Stimulated activated CD8-positive, alpha-beta memory T cell treated with anti-CD3 and anti-CD28 coated beads, Interleukin-4, amount 100 ng/mL, for 24 hours (primary cell): ENCODE results near the gene MBD3L5.
"Not testable (repeated sequence)": the region's sequence is repeated elsewhere in the genome, so short reads cannot be mapped to it uniquely, and the experiment has no call there.

Experiments
- DNase-seq: peaks from one replicate; pipeline ENCODE4 v3.0.0-alpha.2; 2020; ENCODE audit warnings: low read depth

Gene MBD3L5

DNA sequence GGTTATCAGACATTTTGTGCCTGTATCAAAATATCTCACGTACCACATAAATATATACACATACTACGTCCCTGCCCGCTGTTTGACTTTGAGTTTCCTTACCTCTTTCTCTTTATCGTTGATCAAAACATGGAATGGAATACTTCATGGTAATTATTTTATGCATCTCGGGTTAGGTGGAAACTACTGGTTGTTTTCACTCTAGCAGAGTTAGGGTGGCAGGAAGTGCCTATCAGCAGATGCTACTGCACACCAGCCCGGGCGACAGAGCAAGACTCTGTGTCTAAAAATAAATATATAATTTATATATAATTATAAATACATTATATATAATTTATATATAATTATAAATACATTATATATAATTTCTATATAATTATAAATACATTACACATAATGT lies 22.5 kb downstream of the MBD3L5 start:
- not testable (repeated sequence) for DNase-seq

DNA sequence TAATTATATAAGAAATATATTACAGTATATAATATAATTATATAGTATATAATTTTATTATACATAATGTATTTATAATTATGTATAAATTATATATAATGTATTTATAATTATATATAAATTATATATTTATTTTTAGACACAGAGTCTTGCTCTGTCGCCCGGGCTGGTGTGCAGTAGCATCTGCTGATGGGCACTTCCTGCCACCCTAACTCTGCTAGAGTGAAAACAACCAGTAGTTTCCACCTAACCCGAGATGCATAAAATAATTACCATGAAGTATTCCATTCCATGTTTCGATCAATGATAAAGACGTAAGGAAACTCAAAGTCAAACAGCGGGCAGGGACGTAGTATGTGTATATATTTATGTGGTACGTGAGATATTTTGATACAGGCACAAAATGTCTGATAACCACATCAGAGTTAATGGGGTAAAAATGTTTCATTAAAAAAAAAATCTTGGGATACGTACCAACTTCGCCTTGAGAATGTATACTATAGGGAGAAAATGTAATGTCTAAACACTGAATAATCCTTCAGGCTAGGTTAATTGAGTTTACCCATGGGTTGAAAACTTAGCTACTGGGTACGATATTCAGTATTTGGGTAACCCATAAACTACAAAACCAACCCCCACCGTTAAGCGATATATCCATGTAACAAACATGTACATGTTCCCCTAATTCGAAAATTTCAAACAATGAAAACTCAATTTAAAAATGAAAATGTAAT lies 24.4 kb downstream of the MBD3L5 start:
- not testable (repeated sequence) for DNase-seq

- not testable (repeated sequence) for DNase-seq
These were observed 25.3 kb downstream of the MBD3L5 start for GRCh38 chr19:7055679-7056078.

DNA sequence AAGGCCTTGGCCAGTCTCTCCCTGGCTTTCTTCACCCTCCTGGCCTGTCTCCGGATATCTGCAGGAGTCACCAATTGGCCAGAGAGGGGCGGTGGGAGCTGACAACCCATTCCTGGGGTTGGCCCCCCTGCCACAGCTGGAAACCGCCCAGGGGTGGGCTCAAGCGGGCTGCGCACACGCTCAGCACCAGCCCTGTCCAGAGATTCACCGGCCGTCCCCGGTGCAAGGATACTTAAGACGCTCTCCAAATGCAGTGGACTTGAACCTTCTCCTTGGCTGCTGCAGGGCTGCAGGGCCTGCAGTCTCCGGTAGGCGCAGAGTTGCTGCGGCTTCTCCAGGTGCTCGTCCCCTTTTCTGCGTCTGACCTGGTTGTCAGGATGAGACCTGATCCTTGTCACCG lies 26.0 kb downstream of the MBD3L5 start:
- DNase-seq: not testable (repeated sequence)

- not testable (repeated sequence) for DNase-seq
These were observed 28.2 kb downstream of the MBD3L5 start, which contains the start of gene MBD3L3 for GRCh38 chr19:7058576-7058975. Gene MBD3L3, minus strand, starts transcription at chr19:7058676. Its CDS starts 71 bp downstream, at chr19:7058605.

GRCh38 chr19:7059977-7060376 lies 29.6 kb downstream of the MBD3L5 start:
- not testable (repeated sequence) for DNase-seq

GRCh38 chr19:7063339-7063738 lies 33.0 kb downstream of the MBD3L5 start:
- DNase-seq: no peak

- no peak for DNase-seq
These were observed 33.5 kb downstream of the MBD3L5 start for GRCh38 chr19:7063764-7064418.

DNA sequence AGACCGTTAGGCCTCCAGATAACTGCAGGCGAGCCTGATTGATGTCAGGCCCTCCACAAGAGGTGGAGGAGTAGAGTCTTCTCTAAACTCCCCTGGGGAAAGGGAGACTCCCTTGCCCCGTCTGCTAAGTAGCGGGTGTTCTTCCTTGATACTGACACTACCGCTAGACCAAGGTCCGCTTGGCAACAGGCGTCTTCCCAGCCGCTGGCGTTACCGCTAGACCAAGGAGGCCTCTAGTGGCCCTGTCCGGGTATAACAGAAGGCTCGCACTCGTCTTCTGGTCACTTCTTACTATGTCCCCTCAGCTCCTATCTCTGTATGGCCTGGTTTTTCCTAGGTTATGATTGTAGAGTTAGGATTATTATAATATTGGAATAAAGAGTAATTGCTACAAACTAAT lies 36.7 kb downstream of the MBD3L5 start:
- DNase-seq: not testable (repeated sequence)

DNA sequence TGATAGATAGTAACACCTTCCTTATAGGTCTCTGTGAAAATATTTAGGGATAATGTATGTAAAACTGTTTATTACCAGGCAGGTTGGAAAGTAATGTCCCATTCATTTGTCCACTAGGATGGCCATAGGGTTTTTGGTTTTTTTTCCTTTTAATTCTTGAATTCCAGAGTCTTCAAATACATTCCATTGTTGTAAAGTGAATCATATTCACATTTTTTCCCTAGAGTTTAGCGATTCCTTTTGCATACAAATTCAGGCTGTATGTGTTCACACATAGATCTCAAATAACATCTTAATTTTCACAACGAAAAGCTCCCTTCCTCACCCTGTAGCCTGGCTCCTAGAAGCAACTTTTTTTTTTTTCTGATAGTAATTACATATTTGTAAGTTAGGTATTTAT lies 37.3 kb downstream of the MBD3L5 start:
- DNase-seq: no peak

- no peak for DNase-seq
These were observed 38.2 kb downstream of the MBD3L5 start for GRCh38 chr19:7068599-7068998.

- peak; percentile 98 for DNase-seq
These were observed 38.9 kb downstream of the MBD3L5 start, which contains the start of gene ZNF557 for GRCh38 chr19:7069042-7069903. Gene ZNF557, plus strand, starts transcription at chr19:7069703. Its CDS starts 5,372 bp downstream, at chr19:7075075.

- DNase-seq: no peak
These were observed 39.5 kb downstream of the MBD3L5 start for GRCh38 chr19:7069904-7070226.

DNA sequence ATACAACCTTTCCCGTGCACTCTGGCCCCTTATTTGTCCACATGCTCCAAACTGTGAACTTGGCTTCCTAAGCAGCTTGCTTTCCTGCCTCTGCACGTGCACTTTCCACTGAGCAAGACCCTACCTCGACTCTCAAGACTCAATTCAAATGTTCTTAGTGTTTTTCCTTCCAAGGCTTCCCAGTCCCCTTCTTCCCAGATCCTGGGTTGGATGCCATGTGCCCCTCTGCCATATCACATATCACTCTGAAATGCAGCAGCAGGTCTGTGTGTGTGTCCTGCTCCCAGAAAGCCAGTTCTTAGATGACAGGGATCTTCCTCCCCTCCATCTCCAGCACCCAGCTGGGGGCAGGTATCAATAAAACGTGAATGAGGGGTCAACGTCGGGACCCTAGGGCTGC lies 42.2 kb downstream of the MBD3L5 start:
- no peak for DNase-seq

DNA sequence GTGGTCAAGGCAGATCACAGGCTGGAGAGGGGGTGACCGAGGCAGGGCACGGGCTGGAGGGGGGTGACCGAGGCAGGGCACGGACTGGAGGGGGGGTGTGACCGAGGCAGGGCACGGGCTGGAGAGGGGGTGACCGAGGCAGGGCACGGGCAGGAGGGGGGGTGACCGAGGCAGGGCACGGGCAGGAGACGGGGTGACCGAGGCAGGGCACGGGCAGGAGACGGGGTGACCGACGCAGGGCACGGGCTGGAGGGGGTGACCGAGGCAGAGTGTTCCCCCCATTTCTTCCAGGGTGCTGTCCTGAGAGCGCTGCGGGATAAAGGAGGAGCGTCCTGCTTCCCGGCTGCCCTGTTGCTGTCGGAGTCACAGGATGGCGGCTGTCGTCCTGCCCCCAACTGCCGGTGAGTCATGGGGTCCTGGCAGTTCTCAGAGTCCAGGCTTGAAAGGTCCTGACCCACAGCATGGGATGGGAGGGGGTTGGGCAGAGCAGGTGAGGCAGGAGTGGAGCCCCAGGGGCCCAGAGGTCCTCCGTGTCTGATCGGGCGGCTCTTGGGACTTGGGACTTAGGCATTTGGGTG lies 44.4 kb downstream of the MBD3L5 start:
- DNase-seq: no peak

DNA sequence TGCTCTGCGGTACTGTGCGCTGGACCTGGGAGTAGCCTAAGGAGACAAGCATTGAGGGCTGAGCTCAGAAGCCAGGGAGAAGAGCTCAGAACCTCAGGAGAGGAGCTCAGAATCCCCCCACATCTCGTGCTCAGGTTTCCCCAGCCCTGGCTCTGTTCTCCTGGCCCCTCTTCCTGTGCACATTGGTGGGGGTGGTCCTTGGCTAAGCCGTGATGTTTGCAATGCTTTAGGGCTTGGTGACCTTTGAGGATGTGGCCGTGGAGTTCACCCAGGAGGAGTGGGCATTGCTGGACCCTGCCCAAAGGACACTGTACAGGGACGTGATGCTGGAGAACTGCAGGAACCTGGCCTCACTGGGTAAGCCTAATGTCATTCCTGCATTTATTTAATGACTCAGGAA lies 45.8 kb downstream of the MBD3L5 start:
- no peak for DNase-seq

DNA sequence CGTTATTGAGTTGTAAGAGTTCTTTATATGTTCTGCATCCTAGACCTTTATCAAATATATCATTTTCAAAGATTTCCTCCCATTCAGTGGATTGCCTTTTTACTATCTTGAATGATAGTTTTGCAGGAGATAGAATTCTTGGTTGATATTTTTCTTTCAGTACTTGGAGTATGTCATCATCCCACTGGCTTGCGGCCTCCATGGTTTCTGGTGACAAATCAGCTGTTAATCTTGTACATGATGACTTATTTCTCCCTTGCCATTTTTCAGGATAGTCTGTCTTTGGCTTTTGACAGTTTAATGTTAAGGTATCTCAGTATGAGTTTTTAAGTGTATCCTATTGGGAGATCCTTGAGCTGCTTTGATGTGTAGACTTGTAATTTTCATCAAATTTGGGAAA lies 47.6 kb downstream of the MBD3L5 start:
- no peak for DNase-seq
